RWPE1 (cell line): ENCODE results near the gene DDIT4L.

Experiments
- CTCF ChIA-PET: fragments of 350-600 bp; sonication (Branson Sonifier 250); formaldehyde crosslinking; extraction: SDS; loops from one replicate; lab custom pipeline; 2021; lab: Yijun Ruan, JAX
- POLR2A ChIA-PET: fragments of 400-600 bp; formaldehyde crosslinking; extraction: SDS; loops from one replicate; lab custom pipeline; 2020; ENCODE audit warnings: antibody characterized with exemption; ENCODE audit not compliant: low non-redundant PET; lab: Yijun Ruan, JAX
- DNase-seq: peaks from one replicate; pipeline ENCODE4 v3.0.0; 2012; ENCODE audit warnings: low spot score
- H3K27ac ChIP-seq: fragments of 450-650 bp; 2 replicates; pipeline ENCODE4 v1.5.1; 2017
- CTCF ChIP-seq: fragments of 450-650 bp; conservative IDR thresholded peaks from 2 replicates; pipeline ENCODE4 v1.5.1; 2017; ENCODE audit warnings: low read depth, mild to moderate bottlenecking

DDIT4L gene

GRCh38 chr4:100189820-100190642 lies at the start of gene DDIT4L:
Gene DDIT4L (minus strand): TSS chr4:100190468. CDS start chr4:100189983, 485 bp downstream.
- TF ChIP-seq CTCF: no peak
- peak; percentile 27 for DNase-seq
- ChIA-PET POLR2A (no interaction called here), CTCF (interaction anchor here (1.4 kb wide), 1 partner anchor 97 kb away, joined by 3 read pairs; no protein-coding TSS in a partner anchor)
- no peak within 1 kb of the TSS for H3K27ac ChIP-seq

GRCh38 chr4:100240008-100240407 lies 49.7 kb upstream of the DDIT4L start:
- no peak for TF ChIP-seq CTCF
- POLR2A ChIA-PET: no interaction called here
- CTCF ChIA-PET: interaction anchor here (0.5 kb wide), 1 partner anchor 1583 kb away, joined by 4 read pairs; no protein-coding TSS in a partner anchor
- DNase-seq: no peak
- no peak overlapping the region for H3K27ac ChIP-seq

GRCh38 chr4:100224721-100225120 lies 34.5 kb upstream of the DDIT4L start:
- no peak for DNase-seq
- no peak for TF ChIP-seq CTCF
- H3K27ac ChIP-seq: no peak overlapping the region
- ChIA-PET CTCF (no interaction called here), POLR2A (no interaction called here)

GRCh38 chr4:100224160-100224559 lies 33.9 kb upstream of the DDIT4L start:
- DNase-seq: no peak
- CTCF ChIA-PET: interaction anchor here (0.7 kb wide), 1 partner anchor 1520 kb away, joined by 3 read pairs; no protein-coding TSS in a partner anchor
- H3K27ac ChIP-seq: no peak overlapping the region
- POLR2A ChIA-PET: no interaction called here
- TF ChIP-seq CTCF: no peak

GRCh38 chr4:100208964-100209363 lies 18.7 kb upstream of the DDIT4L start:
- ChIA-PET POLR2A (no interaction called here), CTCF (no interaction called here)
- no peak for DNase-seq

GRCh38 chr4:100208459-100208858 lies 18.2 kb upstream of the DDIT4L start:
- ChIA-PET CTCF (no interaction called here), POLR2A (no interaction called here)
- no peak for DNase-seq
- no peak for TF ChIP-seq CTCF
- H3K27ac ChIP-seq: no peak overlapping the region

More at GRCh38 chr4:100208964-100209363, 18.7 kb upstream of the DDIT4L start:
- no peak for TF ChIP-seq CTCF
- no peak overlapping the region for H3K27ac ChIP-seq
